HUES64 (cell line): ENCODE measurements around the gene CNGB1.
"Not testable (repeated sequence)": the region's sequence is repeated elsewhere in the genome, so short reads cannot be mapped to it uniquely, and the experiment has no call there.

ENCODE experiments used
- H3K27ac ChIP-seq: 2 replicates; pipeline ENCODE4 v1.7.0; 2013; ENCODE audit warnings: low read depth, low read length, inconsistent platforms
- H3K27me3 ChIP-seq: 2 replicates; pipeline ENCODE4 v1.6.1; 2013; ENCODE audit warnings: mild to moderate bottlenecking, low read length; ENCODE audit not compliant: insufficient read depth
- H3K36me3 ChIP-seq: 2 replicates; pipeline ENCODE4 v1.6.1; 2013; ENCODE audit warnings: mild to moderate bottlenecking, low read length; ENCODE audit not compliant: insufficient read depth
- H3K4me1 ChIP-seq: 2 replicates; pipeline ENCODE4 v1.6.1; 2013; ENCODE audit warnings: mild to moderate bottlenecking, low read length, moderate library complexity; ENCODE audit not compliant: insufficient read depth
- H3K4me3 ChIP-seq: 2 replicates; pipeline ENCODE4 v1.5.1; 2013; ENCODE audit warnings: mild to moderate bottlenecking, low read length, moderate library complexity
- H3K9ac ChIP-seq: 2 replicates; pipeline ENCODE4 v1.6.1; 2013; ENCODE audit warnings: mild to moderate bottlenecking, low read depth, low read length
- H3K9me3 ChIP-seq: 2 replicates; pipeline ENCODE4 v1.6.1; 2013; ENCODE audit warnings: low read depth, low read length; ENCODE audit not compliant: insufficient read depth
- WGBS: fragments of 150-250, 120-280 bp; methylation state at CpG from one replicate; pipeline ENCODE4 v1.1.7; 2013; ENCODE audit warnings: missing lambda C conversion rate; 5-methylcytosine and 5-hydroxymethylcytosine counted together

CNGB1 gene

GRCh38 chr16:57846078-57846697, 124.7 kb downstream of the CNGB1 start:
- H3K36me3 ChIP-seq, result no peaks in the 10 kb centered on the region

GRCh38 chr16:57845115-57845514, 125.8 kb downstream of the CNGB1 start:
- H3K36me3 ChIP-seq, result no peaks in the 10 kb centered on the region
- WGBS, result 87% methylated on average over 8 of the region's 8 CpGs
- no peak overlapping the region for H3K4me3 ChIP-seq
- H3K27me3 ChIP-seq, result no peaks in the 10 kb centered on the region
- no peak overlapping the region for H3K9ac ChIP-seq
- no peaks in the 10 kb centered on the region for H3K9me3 ChIP-seq
- no peak overlapping the region for H3K27ac ChIP-seq
- peaks cover 41% of the 10 kb centered on the region for H3K4me1 ChIP-seq

More at GRCh38 chr16:57846078-57846697, 124.7 kb downstream of the CNGB1 start:
- peak overlapping the region; percentile 69 for H3K27ac ChIP-seq
- no peak overlapping the region for H3K9ac ChIP-seq
- H3K9me3 ChIP-seq, result no peaks in the 10 kb centered on the region
- no peaks in the 10 kb centered on the region for H3K27me3 ChIP-seq
- H3K4me1 ChIP-seq, result peaks cover 41% of the 10 kb centered on the region
- peak overlapping the region; percentile 15 for H3K4me3 ChIP-seq
- 6% methylated on average over 9 of the region's 9 CpGs for WGBS

- Histone ChIP-seq H3K9ac (no peak overlapping the region), H3K36me3 (no peaks in the 10 kb centered on the region), H3K27ac (no peak overlapping the region), H3K4me1 (peaks cover 41% of the 10 kb centered on the region), H3K27me3 (no peaks in the 10 kb centered on the region), H3K4me3 (no peak overlapping the region), H3K9me3 (no peaks in the 10 kb centered on the region)
- WGBS, result 85% methylated on average over 10 of the region's 10 CpGs
Observed at GRCh38 chr16:57844416-57845030, 126.4 kb downstream of the CNGB1 start.

GRCh38 chr16:57843400-57843799, 127.5 kb downstream of the CNGB1 start:
- WGBS, result 100% methylated on average over 1 of the region's 1 CpG
- Histone ChIP-seq H3K36me3 (no peaks in the 10 kb centered on the region), H3K4me1 (peaks cover 34% of the 10 kb centered on the region), H3K27ac (no peak overlapping the region), H3K9ac (no peak overlapping the region), H3K9me3 (no peaks in the 10 kb centered on the region), H3K27me3 (no peaks in the 10 kb centered on the region), H3K4me3 (no peak overlapping the region)

GRCh38 chr16:57842601-57843000, 128.3 kb downstream of the CNGB1 start:
- 94% methylated on average over 5 of the region's 5 CpGs for WGBS
- Histone ChIP-seq H3K27ac (no peak overlapping the region), H3K27me3 (no peaks in the 10 kb centered on the region), H3K9me3 (no peaks in the 10 kb centered on the region), H3K4me1 (peaks cover 42% of the 10 kb centered on the region), H3K4me3 (no peak overlapping the region), H3K36me3 (no peaks in the 10 kb centered on the region), H3K9ac (no peak overlapping the region)

- no peak overlapping the region for H3K9ac ChIP-seq
- no peaks in the 10 kb centered on the region for H3K9me3 ChIP-seq
- H3K4me3 ChIP-seq, result no peak overlapping the region
- H3K27ac ChIP-seq, result no peak overlapping the region
- no peaks in the 10 kb centered on the region for H3K36me3 ChIP-seq
- WGBS, result 92% methylated on average over 8 of the region's 8 CpGs
- H3K4me1 ChIP-seq, result peaks cover 38% of the 10 kb centered on the region
- no peaks in the 10 kb centered on the region for H3K27me3 ChIP-seq
Observed at GRCh38 chr16:57840833-57841232, 130.1 kb downstream of the CNGB1 start.

- no peaks in the 10 kb centered on the region for H3K9me3 ChIP-seq
- no peak overlapping the region for H3K27ac ChIP-seq
- no peak overlapping the region for H3K4me3 ChIP-seq
- no peaks in the 10 kb centered on the region for H3K27me3 ChIP-seq
- peaks cover 30% of the 10 kb centered on the region for H3K4me1 ChIP-seq
- 80% methylated on average over 13 of the region's 13 CpGs for WGBS
- no peak overlapping the region for H3K9ac ChIP-seq
- no peaks in the 10 kb centered on the region for H3K36me3 ChIP-seq
Observed at GRCh38 chr16:57838161-57838560, 132.8 kb downstream of the CNGB1 start.

GRCh38 chr16:57837305-57838125, 133.4 kb downstream of the CNGB1 start:
- peaks cover 29% of the 10 kb centered on the region for H3K4me1 ChIP-seq
- 82% methylated on average over 10 of the region's 10 CpGs for WGBS
- H3K4me3 ChIP-seq, result no peak overlapping the region
- H3K27ac ChIP-seq, result no peak overlapping the region
- H3K27me3 ChIP-seq, result no peaks in the 10 kb centered on the region
- H3K9ac ChIP-seq, result no peak overlapping the region
- no peaks in the 10 kb centered on the region for H3K36me3 ChIP-seq
- no peaks in the 10 kb centered on the region for H3K9me3 ChIP-seq

- H3K36me3 ChIP-seq, H3K4me3 ChIP-seq, H3K27me3 ChIP-seq, H3K27ac ChIP-seq, H3K9me3 ChIP-seq, H3K9ac ChIP-seq: not testable (repeated sequence)
- 95% methylated on average over 4 of the region's 4 CpGs for WGBS
- H3K4me1 ChIP-seq, result peaks cover 22% of the 10 kb centered on the region
Observed at GRCh38 chr16:57835439-57835838, 135.5 kb downstream of the CNGB1 start.

- Histone ChIP-seq H3K27ac (no peak overlapping the region; the same call in 1 of the 2 replicates), H3K4me3 (no peak overlapping the region)
Observed at GRCh38 chr16:57834936-57835335, 136.0 kb downstream of the CNGB1 start.

More at GRCh38 chr16:57834936-57835335, 136.0 kb downstream of the CNGB1 start:
- no peaks in the 10 kb centered on the region for H3K36me3 ChIP-seq
- H3K9me3 ChIP-seq, result no peaks in the 10 kb centered on the region
- 23% methylated on average over 5 of the region's 5 CpGs for WGBS
- H3K9ac ChIP-seq, result no peak overlapping the region
- no peaks in the 10 kb centered on the region for H3K27me3 ChIP-seq
- peaks cover 22% of the 10 kb centered on the region for H3K4me1 ChIP-seq
